OCI-LY3 (cell line): ENCODE measurements around the gene SOHLH2.
A peak's percentile ranks its signal among the peaks of the same experiment; 100 is the strongest.

Source experiments
- H2AFZ ChIP-seq: fragments of 200-600, 300-600 bp; shearing (Covaris generic); 2 replicates; pipeline ENCODE4 v1.6.0; 2014; ENCODE audit warnings: antibody characterized with exemption, low read depth, low read length
- H3K27ac ChIP-seq: fragments of 200-600, 300-600 bp; sonication (generic); 2 replicates; pipeline ENCODE4 v1.5.1; 2014; ENCODE audit warnings: mild to moderate bottlenecking, low read length, moderate library complexity, mixed read lengths
- H3K27me3 ChIP-seq: fragments of 200-600, 300-600 bp; sonication (generic); 2 replicates; pipeline ENCODE4 v1.6.1; 2014; ENCODE audit warnings: low read depth, low read length, mixed read lengths
- H3K36me3 ChIP-seq: fragments of 200-600, 300-600 bp; sonication (generic); replicated peaks from 2 replicates; pipeline ENCODE3; 2014; ENCODE audit warnings: low read depth, low read length, mixed read lengths
- H3K4me1 ChIP-seq: fragments of 300-600, 200-600 bp; sonication (generic); 2 replicates; pipeline ENCODE4 v1.6.1; 2014; ENCODE audit warnings: low read length, mixed read lengths
- H3K4me2 ChIP-seq: fragments of 200-600, 300-600 bp; sonication (generic); 2 replicates; pipeline ENCODE4 v1.6.1; 2014; ENCODE audit warnings: low read length, mixed read lengths
- H3K4me3 ChIP-seq: fragments of 300-600, 200-600 bp; sonication (generic); 2 replicates; pipeline ENCODE4 v1.5.1; 2014; ENCODE audit warnings: antibody characterized with exemption, mild to moderate bottlenecking, low read length, moderate library complexity
- H3K79me2 ChIP-seq: fragments of 300-600, 200-600 bp; shearing (Covaris generic); 2 replicates; pipeline ENCODE4 v1.6.1; 2014; ENCODE audit warnings: mild to moderate bottlenecking, low read length, mixed read lengths
- H3K9ac ChIP-seq: fragments of 300-600, 200-600 bp; shearing (Covaris generic); 2 replicates; pipeline ENCODE4 v1.6.0; 2014; ENCODE audit warnings: mild to moderate bottlenecking, low read length, moderate library complexity
- H3K9me3 ChIP-seq: fragments of 200-600, 300-600 bp; shearing (Covaris generic); 2 replicates; pipeline ENCODE4 v1.6.1; 2014; ENCODE audit warnings: low read length, mixed read lengths; ENCODE audit not compliant: insufficient read depth
- H4K20me1 ChIP-seq: fragments of 200-600, 300-600 bp; sonication (generic); 2 replicates; pipeline ENCODE4 v1.6.1; 2016; ENCODE audit warnings: low read length, mixed read lengths; ENCODE audit not compliant: insufficient read depth
- CTCF ChIP-seq: fragments of 200-600, 300-600 bp; sonication (generic); IDR thresholded peaks from 2 replicates; pipeline ENCODE4 v1.5.1; 2014; ENCODE audit warnings: antibody characterized with exemption, low read length, low read depth
- EZH2phosphoT487 ChIP-seq: fragments of 200-600 bp; shearing (Covaris generic); IDR thresholded peaks from 2 replicates; pipeline ENCODE4 v1.6.1; 2018; ENCODE audit warnings: antibody characterized with exemption, mixed run types, low read depth

Gene SOHLH2

GRCh38 chr13:36211567-36211966 is 2.8 kb downstream of the SOHLH2 start:
- no peaks in the 10 kb centered on the region for H3K27me3 ChIP-seq
- no peaks in the 10 kb centered on the region for H3K79me2 ChIP-seq
- no peaks in the 10 kb centered on the region for H4K20me1 ChIP-seq
- H3K4me3 ChIP-seq: no peak overlapping the region
- H3K9ac ChIP-seq: no peak overlapping the region
- no peak overlapping the region for H3K4me2 ChIP-seq
- no peaks in the 10 kb centered on the region for H3K36me3 ChIP-seq
- TF ChIP-seq CTCF (no peak), EZH2phosphoT487 (no peak)
- H3K4me1 ChIP-seq: no peaks in the 10 kb centered on the region
- no peak overlapping the region for H3K27ac ChIP-seq
- no peak overlapping the region for H2AFZ ChIP-seq
- no peaks in the 10 kb centered on the region; the same call in 1 of the 2 replicates for H3K9me3 ChIP-seq

DNA sequence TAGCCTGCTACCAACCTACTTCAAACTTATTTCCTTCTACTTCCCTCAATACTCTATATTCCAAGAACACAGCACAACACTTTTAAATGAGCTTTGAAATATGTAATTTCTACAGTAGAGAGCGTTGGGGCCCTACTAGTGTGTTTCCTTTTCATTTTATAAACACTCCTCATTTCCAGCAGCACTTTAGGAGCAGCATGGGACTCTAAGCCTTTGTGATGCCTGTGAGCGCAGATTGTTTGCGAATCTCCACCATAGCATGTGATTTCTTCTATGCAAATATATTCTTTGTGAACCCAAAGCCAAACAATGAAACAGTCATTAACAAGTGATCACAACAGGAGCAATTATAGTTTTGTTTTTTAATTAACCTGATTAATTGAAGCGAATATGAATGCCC is 3.6 kb downstream of the SOHLH2 start:
- H3K27ac ChIP-seq: no peak overlapping the region
- H3K27me3 ChIP-seq: no peaks in the 10 kb centered on the region
- no peak overlapping the region for H3K4me2 ChIP-seq
- H3K9ac ChIP-seq: no peak overlapping the region
- no peaks in the 10 kb centered on the region for H3K36me3 ChIP-seq
- H2AFZ ChIP-seq: no peak overlapping the region
- TF ChIP-seq EZH2phosphoT487 (no peak), CTCF (no peak)
- no peaks in the 10 kb centered on the region for H3K4me1 ChIP-seq
- H3K4me3 ChIP-seq: no peak overlapping the region
- H3K9me3 ChIP-seq: no peaks in the 10 kb centered on the region; the same call in 1 of the 2 replicates
- H3K79me2 ChIP-seq: no peaks in the 10 kb centered on the region
- no peaks in the 10 kb centered on the region for H4K20me1 ChIP-seq

DNA sequence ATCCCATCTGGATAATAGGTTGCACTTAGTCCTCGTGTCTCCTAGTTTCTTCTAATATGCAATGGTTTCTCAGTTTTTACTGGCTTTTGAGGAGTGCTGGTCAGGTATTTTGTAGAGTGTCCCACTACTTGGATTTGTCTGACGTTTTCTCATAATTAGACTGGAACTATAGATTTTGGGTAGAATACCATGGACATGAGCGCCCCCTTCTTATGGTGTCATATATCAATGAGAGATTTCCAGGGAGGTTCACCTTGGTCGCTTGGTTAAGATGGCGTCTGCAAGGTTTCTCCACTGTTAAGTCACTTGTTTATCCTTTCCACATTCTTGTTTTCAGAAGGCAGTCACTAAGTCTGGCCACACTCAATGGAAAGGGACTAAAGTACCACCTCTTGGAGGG is 6.7 kb downstream of the SOHLH2 start:
- no peaks in the 10 kb centered on the region for H3K9me3 ChIP-seq
- H3K79me2 ChIP-seq: no peaks in the 10 kb centered on the region
- H3K4me2 ChIP-seq: no peak overlapping the region
- H3K9ac ChIP-seq: no peak overlapping the region
- no peak overlapping the region for H3K27ac ChIP-seq
- no peaks in the 10 kb centered on the region for H3K36me3 ChIP-seq
- no peaks in the 10 kb centered on the region for H4K20me1 ChIP-seq
- H3K4me3 ChIP-seq: no peak overlapping the region
- 0 out of 2 replicates have a peak overlapping the region, but pooled peaks have one; percentile 33 for H2AFZ ChIP-seq
- TF ChIP-seq CTCF (peak; percentile 34), EZH2phosphoT487 (no peak)
- H3K4me1 ChIP-seq: no peaks in the 10 kb centered on the region
- H3K27me3 ChIP-seq: no peaks in the 10 kb centered on the region

DNA sequence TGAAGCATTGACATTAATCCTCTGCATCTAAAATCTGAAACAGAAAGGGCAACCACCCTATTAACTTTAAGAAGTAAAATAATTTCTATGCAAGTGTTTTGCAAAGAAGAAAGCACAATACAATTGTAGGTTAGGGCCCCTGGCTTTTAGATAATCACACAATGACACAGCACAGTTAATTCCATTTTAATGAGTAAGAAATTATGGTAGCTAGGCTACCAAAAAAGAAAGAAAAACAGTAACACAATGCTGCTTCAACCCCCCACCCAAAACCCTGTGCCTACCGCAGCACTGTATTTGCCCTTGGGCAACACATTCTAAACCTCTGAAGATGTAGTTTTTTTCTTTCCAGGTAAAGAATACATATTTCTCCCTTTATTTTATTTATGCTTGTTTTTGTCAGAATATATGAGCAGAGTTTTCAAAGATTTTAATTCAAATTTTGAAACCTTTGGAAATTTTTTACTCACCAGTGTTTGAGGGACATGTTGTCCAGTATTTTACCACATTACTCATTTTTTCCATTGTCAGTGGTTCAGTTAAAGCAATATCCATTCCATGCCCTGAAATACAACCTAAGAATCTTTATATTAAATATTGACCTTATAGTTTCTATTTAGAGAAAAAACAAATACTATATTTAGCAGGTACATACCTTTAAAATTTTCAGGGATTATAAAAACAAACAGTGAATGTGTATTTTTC is 21.1 kb downstream of the SOHLH2 start:
- Histone ChIP-seq H3K4me2 (no peak overlapping the region), H3K27me3 (no peaks in the 10 kb centered on the region), H4K20me1 (no peaks in the 10 kb centered on the region), H3K4me1 (peaks cover 14% of the 10 kb centered on the region; the same call in 1 of the 2 replicates), H3K9ac (no peak overlapping the region), H3K36me3 (no peaks in the 10 kb centered on the region), H3K79me2 (no peaks in the 10 kb centered on the region), H3K9me3 (no peaks in the 10 kb centered on the region), H2AFZ (no peak overlapping the region), H3K4me3 (no peak overlapping the region), H3K27ac (no peak overlapping the region)
- TF ChIP-seq CTCF: no peak
- no peak for TF ChIP-seq EZH2phosphoT487
